Measurements from ENCODE around the gene NBPF12.
"Not testable (repeated sequence)": the region's sequence is repeated elsewhere in the genome, so short reads cannot be mapped to it uniquely, and the experiment has no call there.

The NBPF12 gene, protein sequence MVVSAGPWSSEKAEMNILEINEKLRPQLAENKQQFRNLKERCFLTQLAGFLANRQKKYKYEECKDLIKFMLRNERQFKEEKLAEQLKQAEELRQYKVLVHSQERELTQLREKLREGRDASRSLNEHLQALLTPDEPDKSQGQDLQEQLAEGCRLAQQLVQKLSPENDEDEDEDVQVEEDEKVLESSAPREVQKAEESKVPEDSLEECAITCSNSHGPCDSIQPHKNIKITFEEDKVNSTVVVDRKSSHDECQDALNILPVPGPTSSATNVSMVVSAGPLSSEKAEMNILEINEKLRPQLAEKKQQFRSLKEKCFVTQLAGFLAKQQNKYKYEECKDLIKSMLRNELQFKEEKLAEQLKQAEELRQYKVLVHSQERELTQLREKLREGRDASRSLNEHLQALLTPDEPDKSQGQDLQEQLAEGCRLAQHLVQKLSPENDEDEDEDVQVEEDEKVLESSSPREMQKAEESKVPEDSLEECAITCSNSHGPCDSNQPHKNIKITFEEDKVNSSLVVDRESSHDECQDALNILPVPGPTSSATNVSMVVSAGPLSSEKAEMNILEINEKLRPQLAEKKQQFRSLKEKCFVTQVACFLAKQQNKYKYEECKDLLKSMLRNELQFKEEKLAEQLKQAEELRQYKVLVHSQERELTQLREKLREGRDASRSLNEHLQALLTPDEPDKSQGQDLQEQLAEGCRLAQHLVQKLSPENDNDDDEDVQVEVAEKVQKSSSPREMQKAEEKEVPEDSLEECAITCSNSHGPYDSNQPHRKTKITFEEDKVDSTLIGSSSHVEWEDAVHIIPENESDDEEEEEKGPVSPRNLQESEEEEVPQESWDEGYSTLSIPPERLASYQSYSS (N-terminal part only)

DNA sequence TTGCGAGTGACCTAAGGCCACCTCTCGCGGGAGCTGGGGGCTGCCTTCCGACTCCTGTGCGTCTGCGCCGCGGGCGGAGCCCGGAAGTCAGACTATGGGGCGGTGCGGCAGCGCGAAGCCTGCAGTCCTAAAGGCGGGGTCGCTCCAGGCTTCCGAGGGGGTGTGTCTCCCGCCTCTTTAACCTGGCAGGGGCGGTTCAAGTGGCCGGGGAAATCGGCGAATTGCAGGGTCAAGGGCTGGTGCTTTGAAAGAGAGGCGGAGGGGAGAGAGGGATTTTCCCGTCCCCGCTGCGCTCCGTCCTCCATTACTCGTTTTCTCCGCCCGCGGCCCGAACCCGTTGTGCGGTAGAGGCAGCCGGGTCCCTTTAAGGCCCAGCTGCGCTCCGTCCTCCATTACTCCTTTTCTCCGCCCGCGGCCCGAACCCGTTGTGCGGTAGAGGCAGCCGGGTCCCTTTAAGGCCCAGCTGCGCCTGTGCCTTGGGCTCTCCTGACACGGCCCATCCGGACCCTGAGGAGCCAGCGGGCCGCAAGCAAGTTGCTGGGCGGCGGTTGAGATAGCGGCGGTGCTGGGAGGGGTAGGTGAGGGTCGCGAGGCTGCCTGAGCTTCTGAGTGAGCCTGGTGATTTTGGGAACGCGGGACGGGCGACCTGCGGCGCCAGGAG, at the start of gene NBPF12:
NBPF12 (plus strand) TSS at position 83 of the 661 bp plus-strand sequence. CDS start 21,820 bp downstream, outside the sequence.
- DNase-seq, result peak; percentile 83

DNA sequence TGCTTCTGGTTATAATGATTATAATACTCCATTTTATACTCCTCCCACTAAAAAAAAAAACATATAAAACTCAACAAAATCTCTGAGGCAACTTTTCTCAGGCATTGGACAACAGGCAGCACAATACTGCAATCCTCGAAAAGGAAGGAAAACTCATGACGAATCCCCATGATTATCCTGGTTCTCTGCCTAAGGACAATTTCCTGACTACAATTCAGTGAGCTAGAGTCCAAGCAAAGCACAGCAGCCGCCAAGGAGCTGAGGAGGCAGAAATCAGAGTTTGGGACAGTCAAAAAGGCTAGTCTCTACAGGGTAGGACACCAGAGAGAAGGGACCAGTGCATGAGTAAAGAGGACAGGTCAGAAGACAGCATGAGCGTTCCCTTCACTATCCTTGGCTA, 46.8 kb upstream of the NBPF12 start:
- DNase-seq, result not testable (repeated sequence)

DNA sequence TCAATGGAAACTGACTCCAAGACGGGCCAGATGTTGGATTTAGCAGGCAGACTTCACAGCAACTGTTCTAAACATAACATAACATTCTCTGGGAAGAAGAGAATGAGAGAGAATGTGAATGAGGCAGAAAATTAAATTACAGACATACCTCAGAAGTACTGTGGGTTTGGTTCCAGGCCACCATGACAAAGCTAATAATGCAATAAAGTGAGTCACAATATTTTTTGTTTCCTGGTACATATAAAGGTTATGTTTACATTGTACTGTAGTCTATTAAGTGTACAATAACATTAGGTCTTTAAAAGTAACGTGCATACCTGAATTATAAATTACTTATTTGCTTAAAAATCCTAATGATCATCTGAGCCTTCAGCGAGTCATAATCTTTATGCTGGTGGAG, 45.8 kb upstream of the NBPF12 start:
- not testable (repeated sequence) for DNase-seq

DNA sequence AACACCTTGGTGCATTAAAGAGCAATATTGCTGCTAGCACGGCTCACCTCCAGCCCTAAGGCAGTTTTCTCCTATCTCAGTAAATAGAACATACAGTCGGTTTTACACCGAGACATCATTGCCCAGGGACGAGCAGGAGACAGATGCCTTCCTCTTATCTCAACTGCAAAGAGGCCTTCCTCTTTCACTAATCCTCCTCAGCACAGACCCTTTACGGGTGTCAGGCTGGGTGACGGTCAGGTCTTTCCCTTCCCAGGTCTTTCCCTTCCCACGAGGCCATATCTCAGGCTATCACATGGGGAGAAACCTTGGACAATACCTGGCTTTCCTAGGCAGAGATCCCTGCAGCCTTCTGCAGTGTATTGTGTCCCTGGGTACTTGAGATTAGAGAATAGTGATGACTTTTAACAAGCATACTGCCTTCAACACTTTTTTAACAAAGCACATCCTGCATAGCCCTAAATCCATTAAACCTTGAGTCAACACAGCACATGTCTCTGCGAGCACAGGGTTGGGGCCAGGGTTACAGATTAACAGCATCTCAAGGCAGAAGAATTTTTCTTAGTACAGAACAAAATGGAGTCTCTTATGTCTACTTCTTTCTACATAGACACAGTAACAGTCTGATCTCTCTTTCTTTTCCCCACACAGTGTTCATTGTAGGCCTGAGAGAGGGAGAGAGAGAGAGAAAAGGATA, 30.4 kb upstream of the NBPF12 start:
- not testable (repeated sequence) for DNase-seq

DNA sequence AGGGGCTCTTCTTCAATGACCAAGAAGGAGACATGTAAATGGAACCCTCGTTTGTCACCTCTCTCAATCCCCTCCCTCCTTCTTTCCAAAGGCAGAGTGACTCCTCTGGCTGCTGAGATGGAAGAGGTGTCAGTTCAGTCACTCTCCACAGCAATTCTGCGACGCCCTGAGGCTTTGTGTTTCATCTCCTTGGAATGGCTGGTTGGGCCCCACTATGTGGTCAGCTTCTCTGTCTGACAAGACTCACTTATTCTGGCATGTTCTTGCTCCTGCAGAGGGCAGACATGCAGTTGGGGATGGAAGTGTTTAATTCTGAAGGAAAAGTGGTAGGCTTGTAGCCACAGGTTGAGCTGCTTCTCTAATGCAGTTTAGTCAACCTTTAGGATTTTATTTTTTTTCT, 25.1 kb upstream of the NBPF12 start:
- DNase-seq, result not testable (repeated sequence)

DNA sequence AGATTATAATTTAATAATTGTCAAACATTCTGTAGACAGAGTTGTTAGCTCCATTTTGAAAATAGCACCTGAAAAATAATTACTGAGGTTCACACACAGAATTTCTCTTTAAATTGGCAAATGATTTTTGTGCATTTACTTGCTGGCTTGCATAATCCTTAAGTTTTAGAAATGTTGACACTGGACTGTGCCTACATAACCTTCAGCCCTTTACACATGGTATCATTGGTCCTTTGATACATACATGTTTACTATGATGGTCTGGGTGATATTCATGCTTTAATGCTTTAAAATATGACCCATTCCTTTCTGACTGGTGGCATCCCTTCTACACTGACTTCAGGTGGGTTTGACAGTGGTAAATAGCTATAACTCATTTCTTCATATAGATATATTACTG, 17.3 kb upstream of the NBPF12 start:
- DNase-seq, result not testable (repeated sequence)

DNA sequence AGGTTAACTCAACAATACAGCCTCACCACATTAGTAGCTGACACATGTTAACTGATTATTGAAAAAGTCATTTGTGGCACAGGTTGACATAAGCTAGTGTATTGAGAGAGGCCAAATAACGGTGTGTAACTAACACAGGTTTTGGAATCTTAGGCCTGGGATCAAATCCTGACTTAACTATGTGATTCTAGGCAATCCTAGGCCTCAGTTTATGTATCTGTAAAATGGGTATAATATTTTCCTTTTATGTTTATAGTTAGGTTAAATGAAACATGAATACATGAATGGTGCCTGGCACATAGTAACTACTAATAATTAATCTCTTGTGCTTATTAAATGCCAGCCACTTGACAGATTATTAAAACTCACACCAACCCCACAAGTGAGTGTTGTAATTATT, 15.5 kb upstream of the NBPF12 start:
- not testable (repeated sequence) for DNase-seq

DNA sequence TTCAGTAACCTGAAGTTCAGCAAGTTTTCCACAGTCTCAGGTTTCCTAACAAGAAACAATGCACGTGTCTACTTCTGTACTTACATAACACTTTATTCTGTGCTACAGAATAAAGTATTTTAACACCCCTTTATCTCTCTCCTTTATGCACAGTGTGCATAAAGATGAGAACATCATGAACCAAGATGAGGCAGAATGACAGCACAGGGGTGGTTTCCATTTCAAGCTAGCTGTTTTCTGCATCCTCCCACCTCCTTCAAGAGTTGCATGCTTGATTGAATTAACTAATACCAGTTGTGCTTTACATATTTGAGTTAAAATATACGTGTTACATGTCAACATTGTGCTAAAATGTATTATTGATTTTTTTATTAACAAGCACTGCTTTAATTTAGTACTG, 14.0 kb upstream of the NBPF12 start:
- not testable (repeated sequence) for DNase-seq

DNA sequence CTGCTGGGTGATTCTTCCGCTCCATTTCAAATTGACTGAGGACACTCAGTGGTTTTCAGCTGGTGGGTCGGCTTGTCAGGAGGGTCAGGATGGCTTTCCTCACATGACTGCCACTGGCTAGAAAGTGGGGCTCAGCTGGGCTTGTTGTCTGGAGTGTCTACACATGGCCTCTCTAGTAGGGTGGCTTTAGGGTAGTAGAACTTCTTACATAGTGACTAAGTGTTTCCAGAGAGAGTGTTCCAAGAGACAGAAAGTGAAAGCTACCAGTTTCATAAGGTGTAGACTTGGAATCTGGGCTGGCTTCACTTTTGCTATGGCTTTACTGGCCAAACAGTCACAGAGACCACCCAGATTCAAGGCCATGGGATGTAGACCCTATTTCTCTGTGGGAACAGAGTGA, 11.7 kb upstream of the NBPF12 start:
- not testable (repeated sequence) for DNase-seq

DNA sequence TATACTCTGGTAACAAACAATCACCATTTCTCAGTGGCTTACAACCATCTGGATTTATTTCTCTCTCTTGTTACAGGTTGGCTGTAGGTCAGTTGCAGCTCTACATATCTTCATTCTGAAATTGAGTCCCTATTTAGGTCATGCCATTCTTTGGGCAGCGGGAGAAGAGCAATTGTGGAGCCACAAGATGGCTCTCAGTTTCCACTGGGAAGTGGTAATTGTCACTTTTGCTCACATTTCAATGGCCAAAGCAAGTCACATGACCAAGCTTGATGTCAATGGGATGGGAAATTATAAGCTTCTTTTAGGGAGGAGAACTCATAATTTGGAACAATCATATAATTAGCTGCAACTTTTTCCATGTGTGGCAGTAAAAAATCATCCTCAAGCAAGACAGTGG, 7.9 kb upstream of the NBPF12 start:
- DNase-seq, result not testable (repeated sequence)

DNA sequence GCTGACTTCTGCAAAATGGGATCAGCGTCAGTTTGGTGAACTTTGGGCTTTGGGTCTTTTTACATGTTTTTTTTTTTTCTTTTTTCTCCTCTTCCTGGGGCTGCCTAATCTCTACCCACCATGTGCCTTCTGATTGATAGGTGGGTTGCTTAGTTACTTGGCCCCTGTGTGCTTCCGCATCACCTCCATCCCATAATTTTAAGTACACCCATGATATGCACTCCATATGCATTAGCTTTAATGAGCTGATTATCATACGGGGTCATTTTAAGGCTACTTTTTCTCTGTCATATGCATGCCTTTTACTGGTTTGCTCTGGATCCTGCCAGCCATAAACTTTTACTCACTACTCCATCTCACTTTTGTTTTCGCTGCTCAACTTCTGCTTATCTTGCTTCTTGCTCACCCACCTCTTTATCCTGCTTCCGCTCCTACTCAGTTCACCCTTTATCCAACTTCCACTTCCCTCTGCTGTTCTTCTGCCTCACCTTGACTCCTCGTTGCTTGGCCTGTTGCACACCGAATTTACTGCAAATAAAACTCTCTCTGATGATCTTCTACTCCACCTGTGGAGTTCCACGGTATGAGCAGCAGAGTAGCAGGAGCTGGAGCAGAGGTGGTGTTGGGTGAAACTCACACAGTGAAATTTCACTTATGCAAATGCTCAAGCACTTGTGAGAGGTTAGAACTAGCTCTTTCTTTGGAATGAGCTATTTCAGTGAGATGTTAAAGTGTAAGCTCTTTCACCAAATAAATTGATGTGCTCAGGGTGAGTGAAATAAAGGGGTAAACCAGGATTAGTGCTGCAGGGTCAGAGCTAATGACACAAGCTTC, 3.5 kb upstream of the NBPF12 start:
- not testable (repeated sequence) for DNase-seq

DNA sequence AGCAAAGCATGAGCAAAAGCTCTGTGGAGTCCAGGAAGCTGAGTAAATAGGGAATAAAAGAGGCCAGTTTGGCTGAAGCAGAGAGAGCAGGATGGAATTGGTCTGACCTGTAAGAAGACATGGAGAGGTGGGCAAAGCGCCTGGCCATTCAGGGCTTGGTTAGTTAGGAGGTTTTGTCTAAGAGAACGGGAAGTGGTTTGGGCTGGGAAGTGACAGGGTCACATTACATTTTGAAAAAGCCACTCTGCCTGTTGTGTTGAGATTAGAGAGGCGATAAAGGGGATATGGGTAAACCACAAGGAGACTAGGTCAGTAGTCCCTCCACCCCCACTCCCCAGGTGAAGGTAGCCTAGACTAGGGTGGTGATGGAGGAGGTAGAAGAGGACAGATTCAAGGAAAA, 662 bp upstream of the NBPF12 start:
- DNase-seq, result not testable (repeated sequence)

DNA sequence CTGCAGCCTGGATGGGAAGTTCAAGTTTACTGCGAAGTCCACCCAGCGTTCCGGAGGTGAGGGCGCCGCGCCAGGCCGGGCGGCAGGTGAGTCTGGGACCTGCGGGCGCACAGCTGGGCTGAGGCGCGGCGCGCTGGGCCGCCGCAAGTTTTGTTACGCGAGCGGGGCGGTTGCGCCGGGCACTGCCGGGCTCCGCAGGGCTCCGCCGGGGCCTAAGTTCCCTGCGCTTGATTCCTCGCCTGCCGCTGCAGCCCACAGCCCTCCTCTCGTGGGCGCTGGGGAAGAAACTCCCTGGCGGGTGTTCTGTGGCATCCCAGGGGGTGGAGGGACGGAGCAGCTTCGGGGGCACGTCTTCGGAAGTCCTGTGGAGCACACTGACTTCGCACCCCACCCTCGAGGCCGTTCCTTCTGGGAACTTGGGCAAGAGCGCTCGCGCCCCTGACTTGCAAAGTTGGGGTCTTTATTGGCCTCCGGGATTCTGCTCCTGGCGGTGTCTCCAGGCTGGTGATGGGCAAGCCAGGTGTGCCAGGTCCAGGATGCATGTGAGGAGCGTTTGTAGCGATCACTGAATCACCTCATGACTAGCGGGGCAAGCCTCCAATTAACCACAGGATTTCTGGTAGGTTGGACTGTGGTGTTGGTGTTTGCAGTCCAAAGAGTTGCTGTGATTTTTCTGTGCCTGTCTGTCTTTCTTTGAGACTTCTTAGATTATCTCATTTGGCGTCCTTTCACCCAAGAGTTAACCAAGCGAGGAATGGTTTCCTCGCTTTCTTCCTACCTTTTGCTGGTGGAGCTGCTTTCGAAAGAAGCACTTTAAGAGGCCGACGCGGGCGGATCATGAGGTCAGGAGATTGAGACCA, 1.0 kb downstream of the NBPF12 start:
- DNase-seq, result not testable (repeated sequence)

DNA sequence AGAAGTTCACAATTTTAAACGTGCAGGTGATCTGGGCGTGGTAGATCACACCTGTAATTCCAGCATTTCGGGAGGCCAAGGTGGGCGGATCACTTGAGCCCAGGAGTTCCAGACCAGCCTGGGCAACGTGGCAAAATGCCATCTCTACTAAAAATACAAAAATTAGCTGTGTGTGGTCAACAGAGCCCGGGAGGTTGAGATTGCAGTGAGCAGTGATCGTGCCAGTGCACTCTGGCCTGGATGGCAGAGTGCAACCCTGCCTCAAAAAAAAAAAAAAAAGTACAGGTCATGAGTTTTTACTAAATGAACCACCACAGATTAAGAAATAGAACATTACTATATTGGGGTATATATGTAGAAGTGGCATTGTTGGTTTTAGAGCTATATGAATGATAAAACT, 2.2 kb downstream of the NBPF12 start:
- DNase-seq, result not testable (repeated sequence)

DNA sequence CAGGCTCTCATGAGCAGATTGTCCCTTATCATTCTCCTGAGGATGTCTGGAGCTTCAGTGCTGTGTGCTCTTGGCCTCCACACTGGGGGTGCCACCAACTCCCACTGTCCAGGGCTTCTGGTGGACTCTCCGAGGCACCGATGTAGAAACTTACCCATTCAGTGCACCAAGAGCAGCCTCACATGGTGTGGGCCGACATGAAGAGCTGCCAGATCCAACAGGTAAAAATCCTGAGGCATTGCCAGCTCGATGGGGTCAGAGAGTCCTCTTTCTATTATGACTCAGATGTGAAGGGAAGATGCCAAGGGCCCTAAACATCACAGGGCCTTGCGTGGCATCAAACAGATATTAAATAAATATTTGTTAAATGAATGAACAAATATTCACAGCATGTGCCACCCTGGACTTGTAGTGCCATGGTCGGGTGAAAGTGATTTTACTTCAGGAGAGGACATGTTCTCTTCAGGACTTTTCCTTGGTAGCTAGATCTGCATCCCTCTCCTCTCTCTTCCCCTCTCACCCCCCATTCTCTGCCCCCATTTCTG, 5.3 kb downstream of the NBPF12 start:
- DNase-seq, result not testable (repeated sequence)

DNA sequence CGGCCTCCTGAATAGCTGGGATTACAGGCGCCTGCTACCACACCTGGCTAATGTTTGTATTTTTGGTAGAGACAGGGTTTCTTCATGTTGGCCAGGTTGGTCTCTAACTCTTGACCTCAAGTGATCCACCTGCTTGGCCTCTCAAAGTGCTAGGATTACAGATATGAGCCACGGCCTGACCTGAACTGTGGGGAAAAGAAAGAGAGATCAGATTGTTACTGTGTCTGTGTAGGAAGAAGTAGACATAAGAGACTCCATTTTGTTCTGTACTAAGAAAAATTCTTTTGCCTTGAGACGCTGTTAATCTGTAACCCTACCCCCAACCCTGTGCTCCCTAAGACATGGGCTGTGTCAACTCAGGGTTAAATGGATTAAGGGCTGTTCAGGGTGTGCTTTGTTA, 10.0 kb downstream of the NBPF12 start:
- not testable (repeated sequence) for DNase-seq

DNA sequence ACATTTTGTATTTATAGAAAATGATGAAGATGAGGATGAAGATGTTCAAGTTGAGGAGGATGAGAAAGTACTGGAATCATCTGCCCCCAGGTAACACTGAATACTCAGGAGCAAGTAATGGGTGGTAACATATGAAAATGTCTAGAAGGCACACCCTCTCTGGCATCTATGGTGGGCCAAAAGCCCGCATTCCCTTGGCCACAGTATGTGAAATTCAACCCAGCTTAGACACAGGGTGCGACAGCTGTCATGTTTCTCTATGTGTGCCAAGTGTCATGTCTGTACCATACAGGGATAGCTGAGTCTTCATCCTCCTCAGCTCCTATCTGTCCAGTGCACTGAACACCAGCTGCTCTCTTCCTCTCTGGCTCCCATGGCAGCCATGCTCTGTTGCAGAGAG, 26.2 kb downstream of the NBPF12 start:
- DNase-seq, result not testable (repeated sequence)

DNA sequence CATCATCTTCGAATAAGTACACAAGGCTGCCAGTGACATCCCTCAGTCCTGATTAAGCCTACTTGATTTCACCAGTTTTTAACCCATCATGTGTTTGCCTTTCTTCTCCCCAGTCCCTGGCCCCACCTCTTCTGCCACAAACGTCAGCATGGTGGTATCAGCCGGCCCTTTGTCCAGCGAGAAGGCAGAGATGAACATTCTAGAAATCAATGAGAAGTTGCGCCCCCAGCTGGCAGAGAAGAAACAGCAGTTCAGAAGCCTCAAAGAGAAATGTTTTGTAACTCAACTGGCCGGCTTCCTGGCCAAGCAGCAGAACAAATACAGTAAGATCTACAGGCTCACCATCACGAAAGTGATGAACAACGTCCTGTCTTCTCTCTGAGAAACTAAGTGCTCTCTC, 28.2 kb downstream of the NBPF12 start:
- DNase-seq, result not testable (repeated sequence)

DNA sequence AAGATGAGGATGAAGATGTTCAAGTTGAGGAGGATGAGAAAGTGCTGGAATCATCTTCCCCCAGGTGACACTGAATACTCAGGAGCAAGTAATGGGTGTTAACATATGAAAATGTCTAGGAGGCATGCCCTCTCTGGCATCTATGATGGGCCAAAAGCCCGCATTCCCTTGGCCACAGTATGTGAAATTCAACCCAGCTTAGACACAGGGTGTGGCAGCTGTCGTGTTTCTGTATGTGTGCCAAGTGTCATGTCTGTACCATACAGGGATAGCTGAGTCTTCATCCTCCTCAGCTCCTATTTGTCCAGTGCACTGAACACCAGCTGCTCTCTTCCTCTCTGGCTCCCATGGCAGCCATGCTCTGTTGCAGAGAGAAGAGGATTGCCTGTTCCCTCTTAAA, 32.5 kb downstream of the NBPF12 start:
- not testable (repeated sequence) for DNase-seq

DNA sequence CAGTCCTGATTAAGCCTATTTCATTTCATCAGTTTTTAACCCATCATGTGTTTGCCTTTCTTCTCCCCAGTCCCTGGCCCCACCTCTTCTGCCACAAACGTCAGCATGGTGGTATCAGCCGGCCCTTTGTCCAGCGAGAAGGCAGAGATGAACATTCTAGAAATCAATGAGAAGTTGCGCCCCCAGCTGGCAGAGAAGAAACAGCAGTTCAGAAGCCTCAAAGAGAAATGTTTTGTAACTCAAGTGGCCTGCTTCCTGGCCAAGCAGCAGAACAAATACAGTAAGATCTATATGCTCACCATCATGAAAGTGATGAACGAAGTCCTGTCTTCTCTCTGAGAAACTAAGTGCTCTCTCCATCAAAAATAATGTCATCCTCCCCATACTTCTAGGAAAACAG, 34.6 kb downstream of the NBPF12 start:
- DNase-seq, result not testable (repeated sequence)

Data from NCI-H187 treated with DMSO at 0.1 percent for 48 hours (cell line).